CD4-positive, alpha-beta T cell (primary cell): ENCODE data around the gene KCNAB2. TPM values are rescaled to one million over a fixed set of nuclear protein-coding genes. Genes with fewer than 3 reads are reported as not detected.

Experiments used
- ATAC-seq: fragments of 200-7000 bp; cut with Tn5 transposase; one replicate; pipeline ENCODE4 v1.10.0; 2022; ENCODE audit warnings: mild to moderate bottlenecking; ENCODE audit not compliant: poor library complexity
- CTCF ChIA-PET: fragments of 350-600 bp; sonication (Branson Sonifier 250); formaldehyde crosslinking; loops from one replicate; lab custom pipeline; 2021; ENCODE audit warnings: antibody characterized with exemption, inconsistent platforms; lab: Charles Lee
- POLR2A ChIA-PET: fragments of 350-600 bp; sonication (Branson Sonifier 250); formaldehyde crosslinking; loops from one replicate; lab custom pipeline; 2021; ENCODE audit warnings: antibody characterized with exemption, inconsistent platforms; lab: Charles Lee
- DNase-seq, 14 experiments: peaks; one replicate each; pipeline ENCODE4 v3.0.0-alpha.2; 2013 to 2020; ENCODE audit warnings: mixed read lengths in 2 of 14
- H3K27ac ChIP-seq, 2 donors: one replicate each; pipeline versions ENCODE4 v1.5.1 to v1.7.0; 2013; ENCODE audit warnings: low read length in 2 of 2, low read depth in 1 of 2, mild to moderate bottlenecking in 1 of 2
- H3K27me3 ChIP-seq, 2 experiments: 1 replicate in 1 of 2; 2 replicates in 1 of 2; pipeline versions ENCODE4 v1.6.1 to v1.7.0; 2013; ENCODE audit warnings: low read length in 2 of 2, control low read depth in 1 of 2, mild to moderate bottlenecking in 1 of 2, moderate library complexity in 1 of 2; ENCODE audit not compliant: insufficient read depth in 2 of 2, control insufficient read depth in 1 of 2
- H3K36me3 ChIP-seq: one replicate; pipeline ENCODE4 v1.6.1; 2013; ENCODE audit warnings: low read length, control low read depth; ENCODE audit not compliant: insufficient read depth
- H3K4me1 ChIP-seq: one replicate; pipeline ENCODE4 v1.6.1; 2013; ENCODE audit warnings: low read length, control low read depth; ENCODE audit not compliant: insufficient read depth
- H3K4me3 ChIP-seq: one replicate; pipeline ENCODE4 v1.5.1; 2013; ENCODE audit warnings: mild to moderate bottlenecking, low read length, moderate library complexity
- H3K9me3 ChIP-seq, 2 experiments: 1 replicate in 1 of 2; 2 replicates in 1 of 2; pipeline versions ENCODE4 v1.6.1 to v1.7.0; 2013; ENCODE audit warnings: low read length in 2 of 2, mild to moderate bottlenecking in 2 of 2, control low read depth in 1 of 2, moderate library complexity in 1 of 2; ENCODE audit not compliant: control insufficient read depth in 1 of 2, insufficient read depth in 1 of 2
- H3K27ac Mint-ChIP-seq: one replicate; pipeline ENCODE4 v1.8.0; 2020; ENCODE audit warnings: mixed read lengths
- H3K27me3 Mint-ChIP-seq: one replicate; pipeline ENCODE4 v1.8.0; 2021; ENCODE audit warnings: mixed read lengths
- H3K36me3 Mint-ChIP-seq: one replicate; pipeline ENCODE4 v1.8.0; 2021; ENCODE audit warnings: low read depth, mixed read lengths
- H3K4me1 Mint-ChIP-seq: one replicate; pipeline ENCODE4 v1.8.0; 2021; ENCODE audit warnings: low read depth, mixed read lengths
- H3K4me3 Mint-ChIP-seq: one replicate; pipeline ENCODE4 v1.8.0; 2020; ENCODE audit warnings: mild to moderate bottlenecking, mixed read lengths
- H3K9me3 Mint-ChIP-seq: one replicate; pipeline ENCODE4 v1.8.0; 2020; ENCODE audit warnings: mixed read lengths
- CTCF ChIP-seq: fragments of 200-600 bp; IDR thresholded peaks from one replicate; pipeline ENCODE4 v1.8.0; 2022; ENCODE audit warnings: antibody characterized with exemption, mild to moderate bottlenecking
- intact Hi-C, 2 experiments: fragments of 100-400 bp; cut with DNase I in 1 of 2; cut with micrococcal nuclease in 1 of 2; formaldehyde crosslinking; loops; one replicate each; pipeline versions ENCODE4 v1.15.1 to v1.9.0; 2023 to 2025; cut with DNase I, micrococcal nuclease
- total RNA-seq, 174 experiments: library from RNA in 2 of 174; stranded (reverse) in 2 of 174; gene quantifications; one replicate each; pipeline ENCODE4 v1.2.3 and lab custom pipeline; 2021 to 2026

KCNAB2 gene
- total RNA-seq, 2 experiments from 2014 or later: 147 to 155 TPM

DNA sequence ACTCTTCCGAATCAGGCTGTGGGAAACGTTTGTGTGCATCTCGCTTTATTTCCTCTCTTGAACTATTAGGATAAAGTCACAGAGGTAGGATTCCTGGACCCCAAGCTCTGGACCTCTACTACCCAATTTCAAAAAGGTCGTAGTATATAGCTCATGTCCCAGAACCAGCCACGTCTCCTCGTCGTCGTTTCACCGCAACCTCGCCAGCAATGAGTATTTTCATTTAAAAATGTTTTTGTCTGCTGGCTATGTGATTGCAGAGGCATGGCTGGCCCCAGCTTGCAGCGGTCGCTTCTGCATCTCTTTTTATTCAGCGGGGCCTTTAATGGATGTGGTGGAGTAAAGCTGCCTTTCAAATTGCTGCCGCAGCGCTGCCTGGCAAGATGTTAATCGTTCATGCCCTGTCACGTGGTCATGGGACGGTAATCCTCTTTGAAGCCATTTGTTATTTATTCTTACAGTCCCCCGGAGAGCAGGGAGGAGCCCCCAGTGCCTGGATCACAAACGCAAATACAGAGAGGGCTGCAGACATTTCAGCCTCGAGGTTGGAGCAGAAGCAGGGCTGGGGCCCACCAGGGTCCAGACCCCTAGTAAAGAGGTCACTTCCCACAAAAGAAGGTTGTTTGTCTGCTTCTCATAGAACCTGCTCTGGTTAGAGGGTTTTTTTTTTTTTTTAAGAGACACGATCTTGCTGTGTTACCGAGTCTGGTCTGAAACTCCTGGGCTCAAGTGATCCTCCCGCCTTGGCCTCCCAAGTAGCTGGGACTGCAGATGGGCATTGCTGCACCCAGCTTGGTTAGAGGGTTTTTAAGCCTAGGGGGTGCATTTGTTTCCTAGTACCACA, 41.9 kb upstream of the KCNAB2 start:
- no peak overlapping the region for H3K4me3 ChIP-seq
- ChIA-PET CTCF (no interaction called here), POLR2A (no interaction called here)
- Mint-ChIP-seq H3K4me3 (no peak overlapping the region), H3K4me1 (peaks cover 12% of the 10 kb centered on the region), H3K36me3 (peaks cover 5% of the 10 kb centered on the region), H3K27ac (no peak overlapping the region), H3K9me3 (no peaks in the 10 kb centered on the region), H3K27me3 (no peaks in the 10 kb centered on the region)
- peaks cover 35% of the 10 kb centered on the region for H3K4me1 ChIP-seq
- H3K9me3 ChIP-seq: no peaks in the 10 kb centered on the region
- no peak for ATAC-seq
- no peak overlapping the region for H3K27ac ChIP-seq
- no peaks in the 10 kb centered on the region for H3K27me3 ChIP-seq
- TF ChIP-seq CTCF: no peak
- H3K36me3 ChIP-seq: peaks cover 17% of the 10 kb centered on the region
- no peak for DNase-seq
- intact Hi-C loops: no loop called here

- H3K27me3 Mint-ChIP-seq: no peaks in the 10 kb centered on the region
- ATAC-seq (no peak), DNase-seq (peak in 1 of 14 experiments; percentile 7)
- ChIA-PET POLR2A (no interaction called here), CTCF (no interaction called here)
- no peak overlapping the region for H3K27ac ChIP-seq
- no peak overlapping the region for H3K4me3 ChIP-seq
- no peak overlapping the region for H3K4me3 Mint-ChIP-seq
- intact Hi-C loops: no loop called here
- no peaks in the 10 kb centered on the region for H3K9me3 ChIP-seq
- peaks cover 10% of the 10 kb centered on the region for H3K4me1 Mint-ChIP-seq
- peaks cover 35% of the 10 kb centered on the region for H3K4me1 ChIP-seq
- H3K27me3 ChIP-seq: no peaks in the 10 kb centered on the region
- no peak overlapping the region for H3K27ac Mint-ChIP-seq
- TF ChIP-seq CTCF: no peak
- peaks cover 13% of the 10 kb centered on the region for H3K36me3 ChIP-seq
- H3K9me3 Mint-ChIP-seq: no peaks in the 10 kb centered on the region
- H3K36me3 Mint-ChIP-seq: peaks cover 5% of the 10 kb centered on the region
These were observed 41.1 kb upstream of the KCNAB2 start for GRCh38 chr1:6004412-6005123.

- ATAC-seq: no peak
- Histone ChIP-seq H3K27me3 (no peaks in the 10 kb centered on the region), H3K4me1 (peaks cover 34% of the 10 kb centered on the region), H3K36me3 (peaks cover 9% of the 10 kb centered on the region), H3K27ac (no peak overlapping the region), H3K9me3 (no peaks in the 10 kb centered on the region), H3K4me3 (no peak overlapping the region)
- Mint-ChIP-seq H3K27me3 (no peaks in the 10 kb centered on the region), H3K36me3 (peaks cover 5% of the 10 kb centered on the region), H3K4me3 (no peak overlapping the region), H3K27ac (no peak overlapping the region), H3K4me1 (peaks cover 6% of the 10 kb centered on the region), H3K9me3 (no peaks in the 10 kb centered on the region)
- intact Hi-C loops: no loop called here
- POLR2A ChIA-PET: no interaction called here
- DNase-seq: peak in 1 of 14 experiments; percentile 7
- CTCF ChIA-PET: no interaction called here
- no peak for TF ChIP-seq CTCF
These were observed 40.3 kb upstream of the KCNAB2 start for GRCh38 chr1:6005276-6005917.
